ENCODE measurements around the gene DHX58. TPM values are rescaled to one million over a fixed set of nuclear protein-coding genes. Genes with fewer than 3 reads are reported as not detected.
A peak's percentile ranks its signal among the peaks of the same experiment; 100 is the strongest.

DHX58 gene
- total RNA-seq, 6 experiments from 2014 or later: 9.0 to 27.9 (median 19.6) TPM

- intact Hi-C loops (cut with DNase I): loop anchor here in 1 of 2 donors (5.0 kb wide), 3 partner anchors 52 to 157 kb away; no protein-coding TSS in a partner anchor
- WGBS (ENCODE audit: insufficient coverage, low coverage, low lambda C conversion rate, missing lambda C conversion rate): 92% methylated on average over 10 of the region's 18 CpGs
- Histone ChIP-seq H3K9me3 (no peaks in the 10 kb centered on the region), H3K27me3 (no peaks in the 10 kb centered on the region), H3K36me3 (peaks cover 0 to 7% (median 2%) of the 10 kb centered on the region in 4 donors), H3K4me3 (no peak overlapping the region), H3K27ac (no peak overlapping the region), H3K4me1 (peaks cover 0 to 35% (median 5%) of the 10 kb centered on the region in 4 donors)
- ATAC-seq: no peak
- TF ChIP-seq POLR2A (IDR thresholded peaks at IDR 0.05): no peak
- no peak for TF ChIP-seq CTCF (IDR thresholded peaks at IDR 0.05)
- DNase-seq: peak in 1 of 3 donors; percentile 44
These were observed 6.8 kb upstream of the DHX58 start for GRCh38 chr17:42119301-42119700.

GRCh38 chr17:42118545-42118944, 6.0 kb upstream of the DHX58 start:
- Histone ChIP-seq H3K4me3 (no peak overlapping the region), H3K9me3 (no peaks in the 10 kb centered on the region), H3K36me3 (peaks cover 0 to 9% (median 2%) of the 10 kb centered on the region in 4 donors), H3K4me1 (peaks cover 0 to 35% (median 5%) of the 10 kb centered on the region in 4 donors), H3K27ac (no peak overlapping the region), H3K27me3 (no peaks in the 10 kb centered on the region)
- TF ChIP-seq CTCF (IDR thresholded peaks at IDR 0.05) (peak; percentile 36 to 48 (median 42)), POLR2A (IDR thresholded peaks at IDR 0.05) (no peak)
- ATAC-seq: no peak
- 60% methylated on average over 1 of the region's 2 CpGs for WGBS (ENCODE audit: insufficient coverage, low coverage, low lambda C conversion rate, missing lambda C conversion rate)
- no peak for DNase-seq
- intact Hi-C loops (cut with DNase I): loop anchor here in 1 of 2 donors (5.0 kb wide), 3 partner anchors 51 to 156 kb away; no protein-coding TSS in a partner anchor

GRCh38 chr17:42118126-42118510, 5.6 kb upstream of the DHX58 start:
- WGBS (ENCODE audit: insufficient coverage, low coverage, low lambda C conversion rate, missing lambda C conversion rate): no CpG with 5 or more reads among the region's 4 CpGs
- Histone ChIP-seq H3K4me1 (peaks cover 0 to 33% (median 5%) of the 10 kb centered on the region in 4 donors), H3K27ac (no peak overlapping the region), H3K27me3 (no peaks in the 10 kb centered on the region), H3K36me3 (peaks cover 0 to 13% (median 2%) of the 10 kb centered on the region in 4 donors), H3K4me3 (no peak overlapping the region), H3K9me3 (no peaks in the 10 kb centered on the region)
- TF ChIP-seq CTCF (IDR thresholded peaks at IDR 0.05) (no peak), POLR2A (IDR thresholded peaks at IDR 0.05) (no peak)
- DNase-seq (no peak), ATAC-seq (no peak)
- intact Hi-C loops (cut with DNase I): loop anchor here in 1 of 2 donors (5.0 kb wide), 3 partner anchors 51 to 156 kb away; no protein-coding TSS in a partner anchor

- H3K9me3 ChIP-seq: no peaks in the 10 kb centered on the region
- no peak for TF ChIP-seq CTCF (IDR thresholded peaks at IDR 0.05)
- no peak for TF ChIP-seq POLR2A (IDR thresholded peaks at IDR 0.05)
- H3K4me1 ChIP-seq: peaks cover 0 to 38% (median 9%) of the 10 kb centered on the region in 4 donors
- no peak for ATAC-seq
- no peak overlapping the region for H3K27ac ChIP-seq
- DNase-seq: no peak
- H3K36me3 ChIP-seq: peaks cover 0 to 14% (median 2%) of the 10 kb centered on the region in 4 donors
- intact Hi-C loops (cut with DNase I): loop anchor here in 1 of 2 donors (5.0 kb wide), 3 partner anchors 50 to 155 kb away; no protein-coding TSS in a partner anchor
- H3K4me3 ChIP-seq: no peak overlapping the region
- 79% methylated on average over 7 of the region's 30 CpGs for WGBS (ENCODE audit: insufficient coverage, low coverage, low lambda C conversion rate, missing lambda C conversion rate)
- no peaks in the 10 kb centered on the region for H3K27me3 ChIP-seq
These were observed 5.0 kb upstream of the DHX58 start for GRCh38 chr17:42117397-42118125.
